HCT116 (cell line): Measurements from ENCODE around the gene BRINP3. TPM values are rescaled to one million over a fixed set of nuclear protein-coding genes. Genes with fewer than 3 reads are reported as not detected.

Experiments used
- ATAC-seq: fragments of 200-7000 bp; cut with Tn5 transposase; 2 replicates; pipeline ENCODE4 v1.9.1; 2020; ENCODE audit warnings: mild to moderate bottlenecking, moderate library complexity
- BruUV-seq: library from RNA; stranded (reverse); fragments of 400-500 nt; replicated peaks from 2 replicates; lab custom pipeline; 2021; lab: Mats Ljungman, UMichigan
- CTCF ChIA-PET: fragments of 300-600 bp; sonication (Branson Sonifier 250); formaldehyde crosslinking; loops from one replicate; lab custom pipeline; 2021; ENCODE audit warnings: antibody characterized with exemption; lab: Charles Lee
- POLR2A ChIA-PET: fragments of 300-600, 350-600 bp; sonication (Branson Sonifier 250); formaldehyde crosslinking; loops from one replicate; lab custom pipeline; 2021; ENCODE audit warnings: antibody characterized with exemption; lab: Charles Lee
- RAD21 ChIA-PET, 2 experiments: fragments of 300-600 bp; sonication (Branson Sonifier 250); formaldehyde crosslinking; loops; one replicate each; lab custom pipeline; 2023; ENCODE audit warnings: low total read pairs in 2 of 2; ENCODE audit not compliant: uncharacterized antibody in 2 of 2, unreplicated experiment in 2 of 2, low non-redundant PET in 1 of 2; lab: Charles Lee
- DNase-seq: peaks from one replicate; pipeline ENCODE4 v3.0.0-alpha.2; 2010; ENCODE audit warnings: low read depth, low spot score
- H2AFZ ChIP-seq: fragments of 200-600 bp; shearing (Covaris generic), sonication (generic); 2 replicates; pipeline ENCODE4 v1.6.1; 2017; ENCODE audit warnings: low read depth, mixed run types, mixed read lengths, antibody characterized with exemption, low read length; ENCODE audit not compliant: poor library complexity, severe bottlenecking
- H3K27ac ChIP-seq: 2 replicates; pipeline ENCODE4 v1.5.1; 2012; ENCODE audit warnings: low read depth, low read length
- H3K27me3 ChIP-seq: fragments of 200-600 bp; sonication (generic); 2 replicates; pipeline ENCODE4 v1.6.1; 2016; ENCODE audit warnings: mixed run types, low read length, mixed read lengths; ENCODE audit not compliant: insufficient read depth
- H3K36me3 ChIP-seq, 2 experiments: fragments of 200-500 bp in 1 of 2; fragments of 200-600 bp in 1 of 2; sonication (Bioruptor generic) in 1 of 2; sonication (generic) in 1 of 2; 2 replicates each; pipeline versions ENCODE4 v1.5.1 to v1.6.1; 2014 to 2016; ENCODE audit warnings: low read length in 2 of 2, inconsistent platforms in 1 of 2, mixed read lengths in 1 of 2, mixed run types in 1 of 2; ENCODE audit not compliant: insufficient read depth in 2 of 2, control insufficient read depth in 1 of 2
- H3K4me1 ChIP-seq, 2 experiments: fragments of 200-600 bp in 1 of 2; sonication (generic) in 1 of 2; 2 replicates each; pipeline versions ENCODE4 v1.5.1 to v1.6.1; 2012 to 2017; ENCODE audit warnings: low read length in 2 of 2, inconsistent platforms in 1 of 2, mild to moderate bottlenecking in 1 of 2, mixed read lengths in 1 of 2, mixed run types in 1 of 2, moderate library complexity in 1 of 2; ENCODE audit not compliant: insufficient read depth in 2 of 2, control insufficient read depth in 1 of 2
- H3K4me2 ChIP-seq: fragments of 200-600 bp; sonication (generic); 2 replicates; pipeline ENCODE4 v1.6.1; 2017; ENCODE audit warnings: mixed run types, low read length, mixed read lengths
- H3K4me3 ChIP-seq, 2 experiments: fragments of 200-600 bp in 1 of 2; sonication (generic) in 1 of 2; replicated peaks in 1 of 2; 2 replicates each; pipeline ENCODE4 v1.5.1; 2011 to 2016; ENCODE audit warnings: low read length in 2 of 2, control low read depth in 1 of 2, low read depth in 1 of 2, mild to moderate bottlenecking in 1 of 2, mixed read lengths in 1 of 2, mixed run types in 1 of 2
- H3K79me2 ChIP-seq: fragments of 200-600 bp; sonication (generic); 2 replicates; pipeline ENCODE4 v1.6.1; 2017; ENCODE audit warnings: mild to moderate bottlenecking, mixed run types, low read length, moderate library complexity, mixed read lengths; ENCODE audit not compliant: insufficient read depth
- H3K9ac ChIP-seq: fragments of 200-600 bp; sonication (generic); 2 replicates; pipeline ENCODE4 v1.6.1; 2016; ENCODE audit warnings: low read length, mixed read lengths
- H3K9me2 ChIP-seq: fragments of 200-600 bp; sonication (generic), shearing (Covaris generic); 2 replicates; pipeline ENCODE4 v1.6.1; 2017; ENCODE audit warnings: mixed run types, mild to moderate bottlenecking, moderate library complexity; ENCODE audit not compliant: insufficient read depth
- H3K9me3 ChIP-seq, 2 experiments: fragments of 200-500 bp in 1 of 2; fragments of 200-600 bp in 1 of 2; sonication (Bioruptor generic) in 1 of 2; sonication (generic) in 1 of 2; 2 replicates each; pipeline ENCODE4 v1.6.1; 2014 to 2017; ENCODE audit warnings: low read length in 2 of 2, mixed read lengths in 2 of 2, inconsistent platforms in 1 of 2, low read depth in 1 of 2, mild to moderate bottlenecking in 1 of 2, mixed run types in 1 of 2, moderate library complexity in 1 of 2; ENCODE audit not compliant: control insufficient read depth in 1 of 2, insufficient read depth in 1 of 2
- H4K20me1 ChIP-seq: fragments of 200-600 bp; sonication (generic), shearing (Covaris generic); 2 replicates; pipeline ENCODE4 v1.6.1; 2017; ENCODE audit warnings: mixed run types, mild to moderate bottlenecking, moderate library complexity; ENCODE audit not compliant: insufficient read depth
- CBX3 ChIP-seq: IDR thresholded peaks from 2 replicates; pipeline ENCODE4 v1.6.1; 2012; ENCODE audit warnings: low read depth
- CEBPB ChIP-seq: IDR thresholded peaks from 2 replicates; pipeline ENCODE4 v1.6.1; 2012; ENCODE audit warnings: low read depth
- EGR1 ChIP-seq: IDR thresholded peaks from 2 replicates; pipeline ENCODE4 v1.6.1; 2012; ENCODE audit warnings: low read depth
- EZH2phosphoT487 ChIP-seq: fragments of 200-600 bp; IDR thresholded peaks from 2 replicates; pipeline ENCODE4 v1.6.1; 2018; ENCODE audit warnings: antibody characterized with exemption, borderline replicate concordance
- FOSL1 ChIP-seq: IDR thresholded peaks from 2 replicates; pipeline ENCODE4 v1.6.1; 2012; ENCODE audit warnings: low read depth
- JUND ChIP-seq: IDR thresholded peaks from 2 replicates; pipeline ENCODE4 v1.6.1; 2012
- POLR2A ChIP-seq: IDR thresholded peaks from 2 replicates; pipeline ENCODE4 v1.7.0; 2011; ENCODE audit warnings: borderline replicate concordance; ENCODE audit not compliant: insufficient read depth, insufficient read length; ENCODE audit errors: extremely low read depth
- RAD21 ChIP-seq: IDR thresholded peaks from 2 replicates; pipeline ENCODE4 v1.6.1; 2012; ENCODE audit warnings: low read depth, mild to moderate bottlenecking
- SIN3A ChIP-seq: IDR thresholded peaks from 2 replicates; pipeline ENCODE4 v1.6.1; 2012; ENCODE audit warnings: low read depth
- SP1 ChIP-seq: IDR thresholded peaks from 2 replicates; pipeline ENCODE4 v1.6.1; 2012; ENCODE audit warnings: low read depth
- SRF ChIP-seq: IDR thresholded peaks from 2 replicates; pipeline ENCODE4 v1.6.1; 2012; ENCODE audit warnings: low read depth
- TCF7L2 ChIP-seq: IDR thresholded peaks from 2 replicates; pipeline ENCODE4 v1.7.0; 2011; ENCODE audit warnings: borderline replicate concordance, inconsistent platforms; ENCODE audit not compliant: insufficient read depth, insufficient read length; ENCODE audit errors: extremely low read depth
- ZFX ChIP-seq: fragments of 450-650 bp; IDR thresholded peaks from 2 replicates; pipeline ENCODE4 v1.6.1; 2017
- intact Hi-C: fragments of 100-400 bp; cut with micrococcal nuclease; formaldehyde crosslinking; loops from 2 replicates; pipeline ENCODE4 v1.10.0; 2022
- total RNA-seq: library from RNA; stranded (reverse); gene quantifications from one replicate; pipeline ENCODE4 v1.2.1, GENCODE V29; 2021; ENCODE audit not compliant: unreplicated experiment
- TF ChIP-seq, protein P1 (sequence below): IDR thresholded peaks from 2 replicates; pipeline ENCODE4 v1.6.1; 2012
- TF ChIP-seq, protein P2 (sequence below): IDR thresholded peaks from 2 replicates; pipeline ENCODE4 v1.6.1; 2012; ENCODE audit warnings: low read depth

The BRINP3 gene
- total RNA-seq, 1 experiment from 2014 or later = not detected

DNA sequence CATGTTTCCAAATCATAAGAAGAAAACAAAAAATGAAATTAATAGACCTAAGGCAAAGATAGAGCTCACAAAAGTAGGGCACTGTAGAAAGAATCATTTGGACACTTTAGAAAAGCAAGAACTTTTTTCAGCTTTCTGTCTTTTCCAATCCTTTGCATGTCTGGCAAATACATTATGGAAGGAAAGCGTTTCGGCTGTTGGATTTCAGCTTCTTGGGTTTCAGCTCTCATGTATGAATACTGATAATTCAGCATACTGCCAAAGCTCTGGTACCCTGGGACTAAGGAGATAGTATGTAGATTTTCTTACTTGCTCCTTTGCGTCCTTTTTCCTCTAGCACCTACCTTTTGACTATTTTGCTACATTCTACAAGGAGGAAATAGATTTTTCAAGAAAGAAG is 375.9 kb downstream of the BRINP3 start:
- TF ChIP-seq TCF7L2 (no peak), ZFX (no peak), JUND (no peak), EGR1 (no peak), CBX3 (no peak), CEBPB (no peak), EZH2phosphoT487 (no peak), SIN3A (no peak), RAD21 (no peak), SP1 (no peak), FOSL1 (no peak), POLR2A (no peak), SRF (no peak)
- TF ChIP-seq, protein P1, sequence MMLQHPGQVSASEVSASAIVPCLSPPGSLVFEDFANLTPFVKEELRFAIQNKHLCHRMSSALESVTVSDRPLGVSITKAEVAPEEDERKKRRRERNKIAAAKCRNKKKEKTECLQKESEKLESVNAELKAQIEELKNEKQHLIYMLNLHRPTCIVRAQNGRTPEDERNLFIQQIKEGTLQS = no peak
- TF ChIP-seq, protein P2, sequence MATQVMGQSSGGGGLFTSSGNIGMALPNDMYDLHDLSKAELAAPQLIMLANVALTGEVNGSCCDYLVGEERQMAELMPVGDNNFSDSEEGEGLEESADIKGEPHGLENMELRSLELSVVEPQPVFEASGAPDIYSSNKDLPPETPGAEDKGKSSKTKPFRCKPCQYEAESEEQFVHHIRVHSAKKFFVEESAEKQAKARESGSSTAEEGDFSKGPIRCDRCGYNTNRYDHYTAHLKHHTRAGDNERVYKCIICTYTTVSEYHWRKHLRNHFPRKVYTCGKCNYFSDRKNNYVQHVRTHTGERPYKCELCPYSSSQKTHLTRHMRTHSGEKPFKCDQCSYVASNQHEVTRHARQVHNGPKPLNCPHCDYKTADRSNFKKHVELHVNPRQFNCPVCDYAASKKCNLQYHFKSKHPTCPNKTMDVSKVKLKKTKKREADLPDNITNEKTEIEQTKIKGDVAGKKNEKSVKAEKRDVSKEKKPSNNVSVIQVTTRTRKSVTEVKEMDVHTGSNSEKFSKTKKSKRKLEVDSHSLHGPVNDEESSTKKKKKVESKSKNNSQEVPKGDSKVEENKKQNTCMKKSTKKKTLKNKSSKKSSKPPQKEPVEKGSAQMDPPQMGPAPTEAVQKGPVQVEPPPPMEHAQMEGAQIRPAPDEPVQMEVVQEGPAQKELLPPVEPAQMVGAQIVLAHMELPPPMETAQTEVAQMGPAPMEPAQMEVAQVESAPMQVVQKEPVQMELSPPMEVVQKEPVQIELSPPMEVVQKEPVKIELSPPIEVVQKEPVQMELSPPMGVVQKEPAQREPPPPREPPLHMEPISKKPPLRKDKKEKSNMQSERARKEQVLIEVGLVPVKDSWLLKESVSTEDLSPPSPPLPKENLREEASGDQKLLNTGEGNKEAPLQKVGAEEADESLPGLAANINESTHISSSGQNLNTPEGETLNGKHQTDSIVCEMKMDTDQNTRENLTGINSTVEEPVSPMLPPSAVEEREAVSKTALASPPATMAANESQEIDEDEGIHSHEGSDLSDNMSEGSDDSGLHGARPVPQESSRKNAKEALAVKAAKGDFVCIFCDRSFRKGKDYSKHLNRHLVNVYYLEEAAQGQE = no peak
- TF ChIP-seq, all 23 proteins: peak for 0
- CTCF ChIA-PET = no interaction called here
- no peaks in the 10 kb centered on the region for H3K9me3 ChIP-seq
- no peaks in the 10 kb centered on the region for H3K79me2 ChIP-seq
- no peaks in the 10 kb centered on the region for H3K36me3 ChIP-seq
- ATAC-seq (no peak), DNase-seq (no peak)
- H3K4me1 ChIP-seq = no peaks in the 10 kb centered on the region
- no peak overlapping the region for H3K27ac ChIP-seq
- RAD21 ChIA-PET = no interaction called here
- no TSS peak for BruUV-seq
- POLR2A ChIA-PET = no interaction called here
- no peak overlapping the region for H3K4me3 ChIP-seq
- no peaks in the 10 kb centered on the region for H4K20me1 ChIP-seq
- H3K9ac ChIP-seq = no peak overlapping the region
- H3K4me2 ChIP-seq = no peak overlapping the region
- no peaks in the 10 kb centered on the region for H3K27me3 ChIP-seq
- intact Hi-C loops = no loop called here
- no peaks in the 10 kb centered on the region for H3K9me2 ChIP-seq
- no peak overlapping the region for H2AFZ ChIP-seq
